Measurements from ENCODE around the gene IGSF21. TPM values are rescaled to one million over a fixed set of nuclear protein-coding genes. Genes with fewer than 3 reads are reported as not detected.

IGSF21 gene
- polyA plus RNA-seq, 12 donors: 0.09 to 0.70 (median 0.38) TPM; not detected in 3

GRCh38 chr1:18094096-18094495 is 13.5 kb upstream of the IGSF21 start:
- no peak for DNase-seq

DNA sequence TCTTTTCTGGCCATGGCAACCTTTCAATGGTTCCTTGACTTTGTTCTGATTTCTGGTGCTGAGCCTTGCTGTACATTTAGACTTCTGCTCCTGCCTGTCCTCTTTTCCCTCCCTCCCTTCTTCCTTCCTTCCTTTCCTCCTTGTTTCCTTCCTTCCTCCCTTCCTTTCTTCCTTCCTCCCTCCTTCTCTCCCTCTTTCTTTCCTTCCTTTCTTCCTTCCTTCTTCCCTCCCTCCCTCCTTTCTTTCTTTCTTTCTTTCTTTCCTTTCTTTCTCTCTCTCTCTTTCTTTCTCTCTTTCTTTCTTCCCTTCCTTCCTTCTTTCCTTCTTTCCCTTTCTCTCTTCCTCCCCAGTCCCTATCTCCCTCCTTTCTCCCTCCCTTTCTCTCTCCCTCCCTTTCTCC is 10.4 kb upstream of the IGSF21 start:
- DNase-seq: no peak

DNA sequence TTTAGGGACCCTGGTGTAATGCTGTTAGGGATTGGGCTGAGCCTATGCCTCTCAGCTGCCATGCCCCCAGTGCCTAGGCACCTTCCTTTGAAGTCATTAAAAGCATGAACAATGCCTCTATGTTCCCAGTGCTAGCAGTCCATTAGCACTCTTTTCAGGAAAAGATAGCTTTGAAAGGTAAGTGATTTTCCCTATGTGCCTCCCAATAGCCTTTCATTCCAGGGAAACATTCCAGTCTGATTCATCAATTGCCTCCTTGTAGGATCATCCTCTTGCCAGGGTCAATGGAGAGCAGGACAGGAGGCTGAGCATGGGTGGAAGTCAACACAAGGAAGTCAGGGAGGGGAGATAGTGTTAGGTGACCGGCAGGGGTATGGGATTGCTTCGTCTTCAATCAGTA is 8.6 kb upstream of the IGSF21 start:
- no peak for DNase-seq

DNA sequence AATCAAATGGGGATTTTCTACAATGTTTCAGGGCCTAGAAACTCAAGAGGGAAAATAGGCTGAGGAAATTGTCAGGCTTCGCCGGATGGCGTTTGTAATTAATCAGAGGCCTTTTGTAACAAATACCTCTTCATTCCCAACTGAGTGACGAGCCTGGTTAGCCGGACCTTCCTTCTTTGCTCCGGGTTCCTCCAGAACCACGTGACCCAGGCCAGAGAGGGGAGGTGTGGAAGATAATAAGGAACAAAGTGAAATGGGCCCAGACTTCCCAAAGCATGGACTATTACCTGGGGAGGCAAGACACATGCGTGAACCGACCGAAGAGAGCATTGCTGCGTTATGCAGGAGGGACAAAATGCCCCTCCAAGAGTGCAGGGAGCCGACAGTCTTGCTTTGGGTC is 7.5 kb upstream of the IGSF21 start:
- DNase-seq: no peak

DNA sequence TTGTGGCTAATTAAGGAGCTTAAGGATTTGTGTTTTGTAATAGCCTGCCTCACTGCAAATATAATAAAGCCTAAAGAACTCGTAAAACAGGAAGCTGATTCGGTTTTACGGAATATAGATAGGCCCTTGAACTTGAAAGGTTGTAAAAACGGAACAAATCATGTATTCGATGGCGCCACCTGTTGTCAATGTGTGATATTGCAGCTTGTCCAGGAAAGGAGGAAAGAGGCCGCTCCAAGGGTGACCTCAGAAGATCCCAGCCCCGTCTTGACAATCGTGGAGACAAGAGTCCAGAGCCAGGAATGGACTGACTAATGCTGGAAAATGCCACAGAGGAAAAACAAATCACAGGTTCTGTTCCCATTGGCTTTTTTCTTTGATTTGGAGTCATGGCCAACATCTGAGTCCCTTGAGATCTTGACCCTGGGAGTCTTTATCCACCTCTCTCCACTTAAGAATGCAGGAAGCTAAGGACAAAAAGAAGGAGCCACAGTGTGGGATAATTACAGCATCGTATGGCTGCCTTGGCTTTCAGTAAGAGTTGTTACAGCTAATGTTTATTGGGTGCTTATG is 7.0 kb upstream of the IGSF21 start:
- peak; percentile 58 for DNase-seq

DNA sequence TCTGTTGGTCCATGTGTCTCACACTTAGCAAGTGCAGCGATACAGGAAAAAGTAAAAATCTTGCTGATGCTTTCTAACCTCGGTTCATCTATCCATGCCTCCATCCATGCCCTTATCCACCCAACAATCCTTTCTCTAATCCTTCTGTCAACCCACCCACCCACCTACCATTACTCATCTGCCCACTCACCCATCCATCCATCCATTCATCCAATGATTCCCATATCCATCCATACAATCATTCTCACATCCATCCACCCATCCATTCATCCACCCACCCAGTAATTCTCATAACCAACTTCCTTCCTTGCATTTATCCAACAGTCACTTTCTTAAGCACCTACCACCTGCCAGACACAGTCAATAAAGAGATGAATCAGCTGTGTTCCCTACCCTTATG is 6.1 kb upstream of the IGSF21 start:
- no peak for DNase-seq

DNA sequence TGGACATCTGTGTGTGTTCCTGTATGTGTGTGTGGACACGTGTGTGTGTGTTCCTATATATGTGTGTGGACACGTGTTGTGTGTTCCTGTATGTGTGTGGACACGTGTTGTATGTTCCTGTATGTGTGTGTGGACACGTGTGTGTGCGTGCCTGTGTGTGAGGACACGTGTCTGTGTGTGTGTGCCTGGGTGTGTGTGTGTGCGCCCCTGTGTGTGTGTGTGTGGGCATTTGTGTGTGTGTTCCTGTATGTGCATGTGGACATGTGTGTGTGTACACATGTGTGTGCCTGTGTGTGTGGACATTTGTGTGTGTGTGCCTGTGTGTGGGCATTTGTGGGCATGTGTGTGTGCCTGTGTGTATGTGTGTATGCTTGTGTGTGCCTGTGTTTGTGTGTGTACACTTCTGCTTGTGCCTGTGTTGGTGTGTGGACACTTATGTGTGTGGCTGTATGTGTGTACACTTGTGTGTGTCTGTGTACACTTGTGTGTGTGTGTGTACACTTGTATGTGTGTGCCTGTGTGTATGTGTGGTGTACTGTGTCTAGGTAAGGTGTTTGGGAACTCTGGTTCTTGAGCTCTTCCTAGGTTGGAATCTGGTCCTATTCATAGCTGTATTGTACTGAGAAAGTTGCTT is 3.7 kb upstream of the IGSF21 start:
- no peak for DNase-seq

GRCh38 chr1:18104546-18105100 is 3.0 kb upstream of the IGSF21 start:
- no peak for DNase-seq

DNA sequence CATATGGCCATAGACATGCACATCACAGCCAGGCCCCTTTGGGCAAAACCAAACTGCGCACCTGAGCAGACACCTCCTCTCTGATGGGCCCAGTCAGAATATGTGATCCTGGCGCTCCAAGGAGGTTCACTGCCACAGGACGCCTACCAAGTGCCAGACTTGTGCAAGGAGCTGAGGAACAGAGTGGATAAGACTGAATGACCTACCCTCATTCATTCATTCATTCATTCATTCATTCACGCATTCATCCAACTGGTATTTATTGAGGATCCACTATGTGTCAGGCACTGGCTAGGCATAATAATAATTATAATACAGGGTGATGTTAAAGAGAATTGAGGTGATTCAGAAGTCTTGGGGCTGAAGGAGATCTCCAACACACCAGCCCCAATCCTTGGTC is 2.4 kb upstream of the IGSF21 start:
- DNase-seq: no peak

GRCh38 chr1:18108299-18109057 is 880 bp downstream of the IGSF21 start:
- DNase-seq: no peak

DNA sequence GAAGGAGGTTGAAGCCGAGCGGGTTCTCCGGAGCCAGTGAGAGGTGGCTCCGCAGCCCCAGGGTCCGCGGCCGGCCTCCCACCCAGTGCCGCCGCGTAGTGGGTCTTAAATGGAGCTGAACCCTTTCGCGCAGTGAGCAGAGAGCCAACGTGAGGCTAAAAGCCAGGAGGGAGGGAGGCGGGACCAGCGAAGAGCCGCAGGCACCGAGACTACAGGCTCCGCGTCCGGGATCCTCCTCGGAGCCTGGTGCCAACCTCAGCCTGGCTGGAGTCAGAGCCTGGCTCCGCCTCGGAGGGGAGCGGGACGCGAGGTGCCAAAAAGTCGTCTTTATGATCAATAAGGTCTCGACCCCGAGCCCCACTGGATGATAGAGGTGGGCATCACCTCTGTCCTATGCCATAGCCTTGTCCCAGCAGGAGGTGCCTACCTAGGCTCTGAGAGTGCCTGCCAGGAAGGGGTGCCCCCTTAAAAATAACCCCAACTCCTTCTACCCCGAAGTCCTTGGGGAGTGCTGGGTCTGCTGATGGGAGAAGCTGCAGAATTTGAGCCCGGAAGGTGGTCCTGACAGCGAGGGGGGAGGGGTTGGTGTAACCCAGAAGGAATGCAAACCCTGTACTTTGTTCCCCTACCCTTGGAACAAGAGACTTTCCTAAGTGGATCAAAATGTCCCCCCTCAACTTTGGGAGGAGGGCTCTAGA is 1.6 kb downstream of the IGSF21 start:
- no peak for DNase-seq

DNA sequence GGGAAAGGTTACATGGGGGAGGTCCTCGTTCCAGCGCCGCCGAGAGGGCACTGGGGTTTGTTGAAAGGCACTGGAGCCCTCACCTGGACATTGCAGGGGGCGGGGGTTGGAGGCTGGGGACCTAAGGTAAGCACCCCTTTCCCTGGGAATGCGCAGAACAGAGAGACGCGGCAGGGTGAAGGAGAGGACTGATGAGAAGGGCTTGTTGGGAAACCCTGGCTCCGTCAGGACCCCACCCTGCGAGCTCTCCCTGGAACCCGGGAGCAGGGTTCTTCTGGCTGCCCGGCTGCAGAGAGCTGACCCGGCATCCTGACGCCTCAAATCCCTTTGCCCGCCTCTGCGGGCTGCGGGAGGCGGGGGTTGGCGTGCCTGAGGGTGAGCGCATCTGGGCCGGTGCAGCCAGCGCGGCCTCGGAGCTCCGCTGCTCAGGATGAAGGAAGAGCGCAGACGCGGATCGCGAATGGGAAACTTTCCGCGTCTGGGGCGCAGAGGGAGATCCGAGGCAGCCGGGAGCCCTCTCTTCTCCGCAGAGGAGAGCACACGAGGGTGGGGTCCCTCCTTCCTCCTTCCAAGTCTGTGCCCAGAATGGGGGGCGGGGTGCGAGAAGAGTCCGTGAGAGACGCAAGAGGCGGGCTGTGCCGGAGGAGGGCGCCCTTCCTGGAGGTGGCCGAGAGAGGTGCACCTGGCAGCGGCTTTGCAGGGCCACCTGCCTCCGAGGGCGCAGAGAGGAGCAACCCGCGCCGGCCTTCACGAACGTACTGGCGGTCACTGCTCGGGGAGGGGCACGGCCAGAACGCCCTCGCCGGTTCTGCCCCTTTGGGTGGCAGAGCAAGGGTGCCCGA is 2.4 kb downstream of the IGSF21 start:
- DNase-seq: peak; percentile 7

- no peak for DNase-seq
Observed at GRCh38 chr1:18110598-18110939, 3.0 kb downstream of the IGSF21 start.

DNA sequence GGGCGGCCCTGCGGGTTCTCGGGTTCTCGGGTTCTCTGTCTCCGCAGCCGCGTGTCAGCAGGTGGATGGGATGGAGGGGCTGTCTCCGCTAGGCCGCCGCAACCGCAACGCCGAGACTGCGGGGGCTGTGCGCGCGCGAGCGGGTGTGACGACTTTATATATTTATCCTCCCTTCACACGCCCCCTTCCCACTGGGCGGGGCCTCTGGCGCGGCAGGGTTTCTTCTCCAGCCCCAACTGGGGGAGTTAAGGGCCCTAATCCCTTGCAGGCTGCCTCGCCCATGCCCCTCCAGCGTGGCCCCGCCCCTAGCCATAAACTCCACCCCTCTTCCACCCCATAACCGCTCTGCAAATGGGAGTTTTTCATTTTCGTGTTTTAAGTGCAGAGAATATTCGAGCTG is 3.4 kb downstream of the IGSF21 start:
- DNase-seq: no peak

DNA sequence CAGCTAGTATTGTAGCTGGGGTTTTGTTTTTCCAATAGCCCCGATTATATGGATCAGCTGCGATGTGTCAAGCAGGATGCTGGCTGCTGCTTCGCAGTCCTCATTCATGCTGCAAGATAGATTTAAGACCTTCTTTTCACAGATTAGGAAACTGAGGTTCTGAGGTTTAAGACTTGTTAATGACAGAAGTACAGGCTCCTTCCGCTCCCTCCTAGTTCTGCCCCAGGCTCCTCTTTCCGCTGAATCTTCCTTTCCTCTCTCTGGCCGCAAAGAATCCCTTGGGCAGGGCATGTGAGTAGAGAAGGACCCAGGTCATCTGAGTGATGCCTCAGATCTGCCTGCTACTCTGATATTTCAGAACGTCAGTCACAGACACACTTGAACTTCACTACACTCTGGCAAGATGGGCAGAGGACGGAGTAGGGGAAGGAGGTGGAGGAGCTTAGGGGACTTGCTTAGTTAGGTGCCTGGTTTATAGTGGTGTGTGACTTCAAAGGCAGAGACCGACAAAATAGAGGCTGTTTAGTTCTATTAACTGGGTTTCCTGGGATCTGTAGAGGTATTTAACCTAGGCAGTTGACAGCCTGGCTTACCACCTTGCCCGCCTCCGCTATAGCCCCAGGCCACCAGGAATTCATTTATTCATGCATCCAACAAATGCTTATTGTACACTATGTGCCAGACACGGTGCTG is 4.2 kb downstream of the IGSF21 start:
- no peak for DNase-seq

DNA sequence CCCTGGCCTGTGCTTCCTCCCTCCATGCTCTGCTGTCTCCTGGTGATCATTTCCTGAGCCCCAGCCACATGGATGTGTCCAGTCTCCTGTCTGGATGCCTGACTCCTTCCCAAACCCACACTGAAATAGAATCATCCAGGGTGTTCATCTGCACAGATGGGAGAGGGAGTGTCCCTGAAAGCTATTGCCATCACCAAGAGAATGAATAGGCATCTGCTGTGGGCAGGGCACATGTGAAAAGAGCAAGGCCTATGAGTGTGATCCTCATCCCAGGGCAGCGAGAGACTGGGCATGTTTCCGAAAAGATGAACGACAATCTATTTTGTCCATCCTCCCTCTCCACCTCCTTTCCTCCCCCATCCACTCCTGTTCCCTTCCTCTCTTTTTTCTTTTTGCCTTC is 5.0 kb downstream of the IGSF21 start:
- no peak for DNase-seq

DNA sequence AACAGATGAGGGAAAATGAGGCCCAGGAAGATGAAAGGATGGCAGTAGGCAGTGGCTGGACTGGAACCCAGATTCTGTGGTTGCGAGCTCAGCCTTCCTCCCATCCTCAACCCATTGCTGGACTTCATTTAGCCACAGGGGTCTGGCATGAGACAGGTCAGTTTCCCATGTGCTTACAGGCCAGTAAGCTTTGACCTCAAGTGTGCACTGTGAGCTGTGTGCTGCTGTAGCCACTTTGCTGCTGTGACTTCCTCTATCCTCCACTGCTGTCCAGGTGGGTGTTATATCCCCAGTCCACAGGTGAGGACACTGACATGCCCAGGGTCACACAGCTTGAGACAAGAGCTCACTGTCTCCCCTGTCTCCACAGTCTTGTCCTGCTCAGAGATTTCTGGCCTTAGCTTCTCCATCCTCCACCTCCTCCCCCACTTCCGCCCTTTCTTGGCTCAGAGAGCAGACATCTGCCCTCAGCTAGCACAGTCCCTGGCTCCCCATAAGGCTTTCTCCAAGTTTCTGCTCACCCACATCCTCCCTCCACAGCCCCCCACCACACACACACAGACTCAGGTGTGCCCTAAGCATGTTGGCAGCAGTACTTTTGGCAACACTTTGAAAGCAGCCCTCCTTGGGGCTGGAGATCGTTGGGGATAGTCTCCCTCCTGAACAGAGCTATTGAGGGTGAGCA is 7.3 kb downstream of the IGSF21 start:
- DNase-seq: no peak

DNA sequence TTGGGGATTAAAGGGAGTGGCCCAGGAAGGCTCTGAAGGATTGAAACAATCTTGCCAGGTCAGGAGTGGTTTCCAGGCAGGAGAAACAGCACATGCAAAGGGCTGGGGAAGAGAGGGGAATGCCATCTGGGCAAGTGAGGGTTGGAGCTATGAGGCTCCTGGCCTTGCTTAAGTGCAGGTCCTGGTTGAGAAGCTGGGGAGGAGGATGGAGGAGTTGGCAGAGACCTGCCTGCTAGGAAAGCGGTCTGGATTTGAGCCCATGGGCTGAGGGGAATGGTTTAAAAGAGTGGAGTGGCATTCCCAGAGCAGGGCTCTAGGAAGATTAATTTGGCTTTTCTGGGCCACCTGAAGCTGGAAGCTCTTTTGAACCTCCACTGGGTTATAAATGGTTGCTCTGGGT is 9.2 kb downstream of the IGSF21 start:
- no peak for DNase-seq

DNA sequence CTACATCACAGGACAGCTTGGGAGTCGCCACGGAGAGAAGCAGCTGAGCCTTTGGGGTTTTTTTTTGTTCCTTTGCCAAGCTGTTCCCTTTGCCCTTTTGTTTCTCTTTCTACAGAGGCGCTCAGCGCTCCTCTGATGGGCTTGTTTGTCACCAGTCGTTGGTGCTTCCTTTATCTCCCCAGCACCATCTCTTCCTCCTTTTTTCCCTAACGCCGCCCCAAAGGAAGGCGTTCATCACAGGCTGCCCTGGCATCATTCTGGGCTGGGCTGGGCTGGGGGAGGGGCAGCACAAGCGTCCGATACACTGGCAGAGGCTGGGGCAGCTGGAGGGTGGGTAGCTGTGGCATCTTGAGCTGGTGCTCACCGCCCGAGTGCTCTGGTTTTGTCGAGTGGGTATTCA is 10.5 kb downstream of the IGSF21 start:
- DNase-seq: no peak

- DNase-seq: no peak
Observed at GRCh38 chr1:18118491-18118890, 10.9 kb downstream of the IGSF21 start.
